Measurements from ENCODE around the gene GHITM. TPM values are rescaled to one million over a fixed set of nuclear protein-coding genes. Genes with fewer than 3 reads are reported as not detected.

The GHITM gene
- total and polyA plus RNA-seq, 2 of the 13 experiments (the other 11 are each of a cell fraction or from before 2014, with no cell fraction given), result 163 to 212 TPM

- intact Hi-C loops (cut with micrococcal nuclease; ENCODE audit: unreplicated experiment), result no loop called here
- Histone ChIP-seq H3K27me3 (ENCODE audit: control insufficient read depth in 1 of 2, insufficient read depth in 2 of 2, low read length in 2 of 2) (peaks cover 0 to 9% of the 10 kb centered on the region in 2 experiments; a peak in 3 of 5 replicates), H3K79me2 (ENCODE audit: insufficient read depth, low read length) (no peaks in the 10 kb centered on the region), H3K4me2 (ENCODE audit: low read depth, low read length) (no peak overlapping the region), H3K4me3 (replicated peaks in 1 of 3; ENCODE audit: insufficient read depth in 1 of 3, low read depth in 2 of 3, low read length in 3 of 3) (no peak overlapping the region), H3K27ac (ENCODE audit: extremely low read length, insufficient read depth, low read length) (no peak overlapping the region), H4K20me1 (ENCODE audit: insufficient read depth, low read length) (no peaks in the 10 kb centered on the region), H3K9ac (ENCODE audit: insufficient read depth, low read depth, low read length) (no peak overlapping the region), H3K9me3 (ENCODE audit: low read length) (no peaks in the 10 kb centered on the region), H2AFZ (ENCODE audit: low read length) (no peak overlapping the region), H3K36me3 (replicated peaks in 1 of 2; ENCODE audit: control insufficient read depth in 1 of 2, insufficient read depth in 2 of 2, low read length in 2 of 2) (no peaks in the 10 kb centered on the region), H3K4me1 (ENCODE audit: insufficient read depth, low read length) (peaks cover 18% of the 10 kb centered on the region)
- CTCF ChIA-PET (ENCODE audit: low intra/inter-chr PET ratio, low total read pairs), result no interaction called here
- ATAC-seq (no peak), DNase-seq (ENCODE audit: low spot score) (no peak), FAIRE-seq (no peak)
- WGBS (ENCODE audit: low lambda C conversion rate), result 34% methylated on average over 6 of the region's 6 CpGs
- TF ChIP-seq IRF2 (CRISPR knock-in tag; IDR thresholded peaks at IDR 0.05) (no peak), ZNF678 (CRISPR knock-in tag; IDR thresholded peaks at IDR 0.05) (no peak), ZBTB8A (CRISPR knock-in tag; IDR thresholded peaks at IDR 0.05; ENCODE audit: borderline replicate concordance, low read depth) (no peak), ZNF205 (CRISPR knock-in tag; IDR thresholded peaks at IDR 0.05) (no peak), IKZF1 (IDR thresholded peaks at IDR 0.05) (no peak), GFI1 (CRISPR knock-in tag; IDR thresholded peaks at IDR 0.05; ENCODE audit: borderline replicate concordance) (no peak), MBNL3 (CRISPR knock-in tag; conservative IDR thresholded peaks at IDR 0.05) (no peak), ZBTB42 (CRISPR knock-in tag; IDR thresholded peaks at IDR 0.05) (no peak), LRRFIP1 (CRISPR knock-in tag; conservative IDR thresholded peaks at IDR 0.05) (no peak), TBP (CRISPR knock-in tag; IDR thresholded peaks at IDR 0.05) (no peak), ARHGAP35 (CRISPR knock-in tag; IDR thresholded peaks at IDR 0.05; ENCODE audit: borderline replicate concordance) (no peak), ZNF431 (CRISPR knock-in tag; IDR thresholded peaks at IDR 0.05; ENCODE audit: borderline replicate concordance, low read depth) (no peak)
- TF ChIP-seq, protein P1, sequence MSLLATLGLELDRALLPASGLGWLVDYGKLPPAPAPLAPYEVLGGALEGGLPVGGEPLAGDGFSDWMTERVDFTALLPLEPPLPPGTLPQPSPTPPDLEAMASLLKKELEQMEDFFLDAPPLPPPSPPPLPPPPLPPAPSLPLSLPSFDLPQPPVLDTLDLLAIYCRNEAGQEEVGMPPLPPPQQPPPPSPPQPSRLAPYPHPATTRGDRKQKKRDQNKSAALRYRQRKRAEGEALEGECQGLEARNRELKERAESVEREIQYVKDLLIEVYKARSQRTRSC (CRISPR knock-in tag; IDR thresholded peaks at IDR 0.05; ENCODE audit: low read depth), result no peak
- POLR2A ChIA-PET, result no interaction called here
- in situ Hi-C loops (cut with HindIII; ENCODE audit: extremely low pct_ligation_motif_present, low pct_unique_long_range_greater_than_20kb), result no loop called here
- no TSS peak for BruUV-seq (replicated peaks)
Observed at GRCh38 chr10:84175436-84175835, 36.1 kb downstream of the GHITM start.

Data from HepG2 (cell line).